Activated CD4-positive, alpha-beta memory T cell treated with anti-CD3 and anti-CD28 coated beads, Interleukin-2, amount 10 ng/mL, durations not matched to agents 7 days and 5 days (primary cell): ENCODE results near the gene NACA2. TPM values are rescaled to one million over a fixed set of nuclear protein-coding genes. Genes with fewer than 3 reads are reported as not detected.

Experiments
- CTCF ChIA-PET: fragments of 350-600 bp; sonication (Branson Sonifier 250); formaldehyde crosslinking; loops from one replicate; lab custom pipeline; 2021; ENCODE audit warnings: antibody characterized with exemption, inconsistent platforms; lab: Charles Lee
- POLR2A ChIA-PET: fragments of 350-600 bp; sonication (Branson Sonifier 250); formaldehyde crosslinking; loops from one replicate; lab custom pipeline; 2021; ENCODE audit warnings: antibody characterized with exemption; lab: Charles Lee
- DNase-seq: peaks from one replicate; pipeline ENCODE4 v3.0.0-alpha.2; 2020
- H3K27ac Mint-ChIP-seq: one replicate; pipeline ENCODE4 v1.8.0; 2021; ENCODE audit warnings: mild to moderate bottlenecking, mixed read lengths
- H3K27me3 Mint-ChIP-seq: one replicate; pipeline ENCODE4 v1.8.0; 2021; ENCODE audit warnings: mixed read lengths
- H3K36me3 Mint-ChIP-seq: one replicate; pipeline ENCODE4 v1.8.0; 2021; ENCODE audit warnings: low read depth, mixed read lengths
- H3K4me1 Mint-ChIP-seq: one replicate; pipeline ENCODE4 v1.8.0; 2021; ENCODE audit warnings: mixed read lengths
- H3K4me3 Mint-ChIP-seq: one replicate; pipeline ENCODE4 v1.8.0; 2021; ENCODE audit warnings: mild to moderate bottlenecking, mixed read lengths
- H3K9me3 Mint-ChIP-seq: one replicate; pipeline ENCODE4 v1.8.0; 2021; ENCODE audit warnings: mixed read lengths
- total RNA-seq, 2 experiments: library from RNA; stranded (reverse); gene quantifications; one replicate each; pipeline ENCODE4 v1.2.3, GENCODE V29; 2021

NACA2 gene
- total RNA-seq, 2 experiments from 2014 or later: not detected

GRCh38 chr17:61621317-61621716 is 30.3 kb upstream of the NACA2 start:
- CTCF ChIA-PET: no interaction called here
- no peak for DNase-seq
- POLR2A ChIA-PET: no interaction called here
- no peaks in the 10 kb centered on the region for H3K36me3 Mint-ChIP-seq
- H3K4me1 Mint-ChIP-seq: no peaks in the 10 kb centered on the region
- peaks cover 36% of the 10 kb centered on the region for H3K27me3 Mint-ChIP-seq
- H3K27ac Mint-ChIP-seq: no peak overlapping the region
- peaks cover 9% of the 10 kb centered on the region for H3K9me3 Mint-ChIP-seq
- H3K4me3 Mint-ChIP-seq: no peak overlapping the region

GRCh38 chr17:61619953-61620352 is 28.9 kb upstream of the NACA2 start:
- Mint-ChIP-seq H3K9me3 (peaks cover 9% of the 10 kb centered on the region), H3K27ac (no peak overlapping the region), H3K36me3 (no peaks in the 10 kb centered on the region), H3K4me1 (peaks cover 5% of the 10 kb centered on the region), H3K4me3 (no peak overlapping the region), H3K27me3 (peaks cover 33% of the 10 kb centered on the region)
- ChIA-PET CTCF (no interaction called here), POLR2A (no interaction called here)
- no peak for DNase-seq

- ChIA-PET POLR2A (no interaction called here), CTCF (no interaction called here)
- H3K4me1 Mint-ChIP-seq: peaks cover 5% of the 10 kb centered on the region
- H3K4me3 Mint-ChIP-seq: no peak overlapping the region
- DNase-seq: no peak
- H3K27ac Mint-ChIP-seq: no peak overlapping the region
- peaks cover 30% of the 10 kb centered on the region for H3K27me3 Mint-ChIP-seq
- peaks cover 9% of the 10 kb centered on the region for H3K9me3 Mint-ChIP-seq
- no peaks in the 10 kb centered on the region for H3K36me3 Mint-ChIP-seq
These were observed 28.5 kb upstream of the NACA2 start for GRCh38 chr17:61619493-61619892.

GRCh38 chr17:61618950-61619349 is 27.9 kb upstream of the NACA2 start:
- H3K4me1 Mint-ChIP-seq: peaks cover 5% of the 10 kb centered on the region
- no peak overlapping the region for H3K4me3 Mint-ChIP-seq
- ChIA-PET POLR2A (no interaction called here), CTCF (no interaction called here)
- H3K27ac Mint-ChIP-seq: no peak overlapping the region
- H3K27me3 Mint-ChIP-seq: peaks cover 27% of the 10 kb centered on the region
- H3K36me3 Mint-ChIP-seq: no peaks in the 10 kb centered on the region
- no peak for DNase-seq
- peaks cover 9% of the 10 kb centered on the region for H3K9me3 Mint-ChIP-seq

GRCh38 chr17:61617330-61617729 is 26.3 kb upstream of the NACA2 start:
- H3K36me3 Mint-ChIP-seq: no peaks in the 10 kb centered on the region
- POLR2A ChIA-PET: no interaction called here
- no peak for DNase-seq
- CTCF ChIA-PET: interaction anchor here (1.4 kb wide), 1 partner anchor 18 kb away, joined by 3 read pairs; no protein-coding TSS in a partner anchor
- H3K27me3 Mint-ChIP-seq: peaks cover 25% of the 10 kb centered on the region
- H3K9me3 Mint-ChIP-seq: peaks cover 9% of the 10 kb centered on the region
- no peak overlapping the region for H3K27ac Mint-ChIP-seq
- peaks cover 5% of the 10 kb centered on the region for H3K4me1 Mint-ChIP-seq
- H3K4me3 Mint-ChIP-seq: no peak overlapping the region

- no peak for DNase-seq
- ChIA-PET CTCF (no interaction called here), POLR2A (no interaction called here)
- peaks cover 9% of the 10 kb centered on the region for H3K9me3 Mint-ChIP-seq
- peaks cover 20% of the 10 kb centered on the region for H3K27me3 Mint-ChIP-seq
- H3K4me3 Mint-ChIP-seq: no peak overlapping the region
- no peak overlapping the region for H3K27ac Mint-ChIP-seq
- no peaks in the 10 kb centered on the region for H3K36me3 Mint-ChIP-seq
- peaks cover 5% of the 10 kb centered on the region for H3K4me1 Mint-ChIP-seq
These were observed 25.8 kb upstream of the NACA2 start for GRCh38 chr17:61616783-61617182.

- H3K9me3 Mint-ChIP-seq: peaks cover under 1% of the 10 kb centered on the region
- H3K4me3 Mint-ChIP-seq: no peak overlapping the region
- H3K27ac Mint-ChIP-seq: no peak overlapping the region
- CTCF ChIA-PET: no interaction called here
- H3K27me3 Mint-ChIP-seq: peaks cover 19% of the 10 kb centered on the region
- H3K4me1 Mint-ChIP-seq: peaks cover 5% of the 10 kb centered on the region
- no peaks in the 10 kb centered on the region for H3K36me3 Mint-ChIP-seq
- DNase-seq: no peak
- POLR2A ChIA-PET: no interaction called here
These were observed 23.2 kb upstream of the NACA2 start for GRCh38 chr17:61614219-61614618.

- Mint-ChIP-seq H3K27me3 (peaks cover 14% of the 10 kb centered on the region), H3K9me3 (no peaks in the 10 kb centered on the region), H3K4me3 (no peak overlapping the region), H3K27ac (no peak overlapping the region), H3K36me3 (no peaks in the 10 kb centered on the region), H3K4me1 (peaks cover 5% of the 10 kb centered on the region)
- no peak for DNase-seq
- ChIA-PET CTCF (interaction anchor here (1.6 kb wide), 1 partner anchor 25 kb away, joined by 4 read pairs; no protein-coding TSS in a partner anchor), POLR2A (interaction anchor here (0.7 kb wide), 1 partner anchor 252 kb away, joined by 3 read pairs; the partner anchor contains the start of gene BRIP1)
These were observed 20.3 kb upstream of the NACA2 start for GRCh38 chr17:61611323-61611722.

GRCh38 chr17:61605692-61606091 is 14.7 kb upstream of the NACA2 start:
- no peaks in the 10 kb centered on the region for H3K9me3 Mint-ChIP-seq

GRCh38 chr17:61601297-61601696 is 10.3 kb upstream of the NACA2 start:
- Mint-ChIP-seq H3K9me3 (no peaks in the 10 kb centered on the region), H3K4me3 (no peak overlapping the region), H3K27ac (no peak overlapping the region), H3K4me1 (no peaks in the 10 kb centered on the region), H3K27me3 (peaks cover 18% of the 10 kb centered on the region), H3K36me3 (no peaks in the 10 kb centered on the region)
- ChIA-PET POLR2A (interaction anchor here (1.9 kb wide), 1 partner anchor 14 kb away, joined by 4 read pairs; no protein-coding TSS in a partner anchor), CTCF (no interaction called here)
- DNase-seq: no peak

More at GRCh38 chr17:61605692-61606091, 14.7 kb upstream of the NACA2 start:
- DNase-seq: no peak
- ChIA-PET POLR2A (no interaction called here), CTCF (no interaction called here)
- H3K36me3 Mint-ChIP-seq: no peaks in the 10 kb centered on the region
- no peaks in the 10 kb centered on the region for H3K4me1 Mint-ChIP-seq
- H3K4me3 Mint-ChIP-seq: no peak overlapping the region
- no peak overlapping the region for H3K27ac Mint-ChIP-seq
- H3K27me3 Mint-ChIP-seq: peaks cover 13% of the 10 kb centered on the region

- ChIA-PET POLR2A (interaction anchor here (1.9 kb wide), 1 partner anchor 13 kb away, joined by 4 read pairs; no protein-coding TSS in a partner anchor), CTCF (no interaction called here)
- H3K27me3 Mint-ChIP-seq: peaks cover 21% of the 10 kb centered on the region
- DNase-seq: no peak
- no peaks in the 10 kb centered on the region for H3K9me3 Mint-ChIP-seq
- no peak overlapping the region for H3K27ac Mint-ChIP-seq
- H3K4me3 Mint-ChIP-seq: no peak overlapping the region
- no peaks in the 10 kb centered on the region for H3K36me3 Mint-ChIP-seq
- no peaks in the 10 kb centered on the region for H3K4me1 Mint-ChIP-seq
These were observed 9.6 kb upstream of the NACA2 start for GRCh38 chr17:61600621-61601020.

- H3K4me3 Mint-ChIP-seq: no peak overlapping the region
- H3K9me3 Mint-ChIP-seq: no peaks in the 10 kb centered on the region
- CTCF ChIA-PET: no interaction called here
- POLR2A ChIA-PET: interaction anchor here (1.9 kb wide), 1 partner anchor 12 kb away, joined by 4 read pairs; no protein-coding TSS in a partner anchor
- H3K27ac Mint-ChIP-seq: no peak overlapping the region
- no peak for DNase-seq
- H3K36me3 Mint-ChIP-seq: no peaks in the 10 kb centered on the region
- no peaks in the 10 kb centered on the region for H3K4me1 Mint-ChIP-seq
- H3K27me3 Mint-ChIP-seq: peaks cover 22% of the 10 kb centered on the region
These were observed 8.6 kb upstream of the NACA2 start for GRCh38 chr17:61599608-61600007.

- Mint-ChIP-seq H3K4me1 (no peaks in the 10 kb centered on the region), H3K9me3 (no peaks in the 10 kb centered on the region), H3K36me3 (no peaks in the 10 kb centered on the region), H3K27ac (no peak overlapping the region), H3K27me3 (peaks cover 22% of the 10 kb centered on the region), H3K4me3 (no peak overlapping the region)
- DNase-seq: no peak
- CTCF ChIA-PET: no interaction called here
- POLR2A ChIA-PET: no interaction called here
These were observed 7.0 kb upstream of the NACA2 start for GRCh38 chr17:61598014-61598413.

GRCh38 chr17:61597607-61598006 is 6.6 kb upstream of the NACA2 start:
- peaks cover 23% of the 10 kb centered on the region for H3K27me3 Mint-ChIP-seq
- ChIA-PET CTCF (no interaction called here), POLR2A (no interaction called here)
- H3K4me1 Mint-ChIP-seq: no peaks in the 10 kb centered on the region
- H3K9me3 Mint-ChIP-seq: no peaks in the 10 kb centered on the region
- no peak overlapping the region for H3K27ac Mint-ChIP-seq
- DNase-seq: no peak
- no peaks in the 10 kb centered on the region for H3K36me3 Mint-ChIP-seq
- no peak overlapping the region for H3K4me3 Mint-ChIP-seq
